GM21526 (cell line): ENCODE data around the gene FAM228B.
"Not testable (repeated sequence)": the region's sequence is repeated elsewhere in the genome, so short reads cannot be mapped to it uniquely, and the experiment has no call there.

Experiments used
- ATAC-seq: cut with Tn5 transposase; IDR thresholded peaks from one replicate; pipeline ENCODE4 v1.9.1; 2021; ENCODE audit warnings: moderate library complexity; ENCODE audit not compliant: unreplicated experiment, low FRiP score

Gene FAM228B

DNA sequence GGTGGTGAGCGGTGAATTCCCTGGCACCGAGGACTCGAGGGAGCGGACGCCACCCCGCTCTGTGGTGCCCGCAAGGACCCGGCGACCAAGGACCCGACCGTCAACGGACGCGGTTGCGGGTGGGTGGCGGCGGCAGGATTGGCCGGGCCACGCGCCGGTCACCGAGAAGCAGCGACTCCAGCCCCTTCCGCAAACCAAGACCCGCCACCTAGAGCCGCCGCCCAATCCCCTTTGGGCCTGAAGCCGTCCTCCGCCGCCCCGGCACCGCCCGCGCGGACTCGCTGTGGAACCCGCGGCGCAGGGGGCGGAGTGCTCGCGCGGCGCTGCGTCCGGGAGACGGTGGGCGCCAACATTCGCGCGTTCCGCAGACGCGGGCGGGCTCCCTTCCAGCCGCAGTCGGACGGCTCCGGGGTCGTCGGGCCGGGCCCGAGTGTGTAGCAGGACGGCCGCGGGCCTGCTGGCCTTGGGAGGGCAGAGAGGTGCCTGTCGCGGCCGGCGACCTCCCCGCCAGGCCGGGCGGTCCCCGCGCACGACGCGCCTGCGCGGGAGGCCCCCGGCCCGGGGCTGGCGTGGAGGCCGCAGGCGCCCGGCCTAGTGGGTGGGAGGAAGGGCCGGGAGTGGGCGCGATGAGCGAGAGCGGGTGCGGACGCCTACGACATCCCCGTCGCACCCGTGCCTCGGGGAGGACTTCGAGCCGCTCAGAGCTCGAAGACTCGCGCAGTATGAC, at the start of gene FAM228B, which contains the start of gene PFN4:
TSS of gene FAM228B (plus strand) at position 275 of the 727 bp plus-strand sequence. CDS start 893 bp downstream, outside the sequence.
TSS of gene PFN4 (minus strand) at position 140 of the 727 bp plus-strand sequence. CDS start 799 bp downstream, outside the sequence.
- ATAC-seq: peak; percentile 82

DNA sequence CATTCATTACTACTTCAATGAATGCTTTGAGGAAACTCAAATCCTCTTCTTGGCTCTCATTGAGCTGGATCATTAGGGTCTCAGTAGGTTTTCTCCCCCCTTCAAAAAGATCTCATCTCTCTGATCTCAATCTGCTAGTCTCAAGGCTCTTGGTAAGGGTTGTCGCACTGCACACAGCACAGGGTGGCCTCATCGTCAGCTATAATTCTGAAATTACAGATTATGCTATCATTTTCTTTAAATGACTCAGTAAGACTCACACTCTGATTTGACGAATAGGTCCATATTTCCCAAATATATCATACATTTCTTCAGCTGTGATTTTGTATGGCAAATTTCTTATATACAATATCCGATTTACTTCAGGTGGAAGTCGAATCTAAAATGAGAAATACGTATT, 49.5 kb upstream of the FAM228B start:
- no peak for ATAC-seq

DNA sequence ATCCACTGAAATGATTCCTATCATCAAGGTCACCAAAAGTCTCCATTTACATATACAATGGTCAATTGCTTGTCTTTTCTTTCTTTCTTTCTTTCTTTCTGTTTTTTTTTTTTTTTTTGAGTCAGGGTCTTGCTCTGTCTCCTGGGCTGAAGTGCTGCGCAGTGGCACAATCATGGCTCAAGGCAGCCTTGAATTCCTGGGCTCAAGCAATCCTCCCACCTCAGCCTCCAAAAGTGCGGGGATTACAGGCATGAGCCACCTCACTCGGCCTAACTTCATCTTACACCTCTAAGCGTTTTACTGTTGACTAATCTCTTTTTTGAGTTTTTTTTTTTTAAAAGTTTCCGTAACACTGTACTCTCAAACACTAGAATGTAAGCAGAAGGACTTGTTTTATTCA, 48.0 kb upstream of the FAM228B start:
- ATAC-seq: no peak

DNA sequence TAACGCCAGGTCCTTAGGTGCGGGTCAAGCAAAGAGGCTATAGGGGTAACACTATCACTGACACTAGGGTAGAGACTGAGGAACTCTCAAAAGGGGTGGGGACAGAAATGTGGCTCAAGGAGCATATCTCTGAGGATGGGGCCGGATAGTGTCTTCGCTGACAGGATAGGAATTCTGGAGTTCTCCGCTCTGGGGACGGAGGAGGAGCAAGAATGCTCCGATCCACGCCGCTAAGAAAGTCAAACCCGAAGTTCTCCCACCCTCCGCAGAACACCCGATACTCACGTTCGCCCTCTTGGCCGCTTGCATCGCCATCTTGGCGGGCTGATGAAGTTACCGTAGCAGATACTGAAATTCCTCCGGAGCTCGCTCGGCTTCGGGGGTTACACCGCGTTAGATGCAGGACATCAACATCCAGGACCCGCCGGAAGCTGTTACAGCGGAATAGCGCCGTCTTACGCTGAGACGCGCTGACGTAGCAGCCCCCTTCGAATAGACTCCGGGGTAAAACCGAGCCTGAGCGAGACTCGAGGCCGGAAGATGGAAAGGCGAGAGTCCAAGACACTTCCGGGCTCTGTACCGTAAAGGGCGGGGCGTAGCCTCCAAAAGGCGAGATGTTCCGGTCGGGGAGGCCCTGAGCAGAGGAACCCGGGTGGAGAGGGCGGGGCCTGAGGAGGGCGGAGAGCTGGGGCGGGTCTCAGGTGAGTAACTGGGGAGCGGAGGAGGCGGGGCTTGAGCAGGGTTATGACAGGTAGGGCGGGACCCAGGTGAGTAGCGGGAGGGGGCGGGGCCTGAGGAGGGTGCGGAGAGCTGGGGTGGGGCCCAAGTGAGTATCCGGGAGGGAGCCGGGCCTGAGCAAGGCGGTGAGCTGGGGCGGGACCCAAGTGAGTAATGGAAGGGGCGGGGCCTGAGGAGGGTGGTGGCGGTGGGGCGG, 47.1 kb upstream of the FAM228B start, which contains the start of gene SF3B6:
TSS of gene SF3B6 (minus strand) at position 412 of the 934 bp plus-strand sequence. CDS start at position 315, 97 bp downstream.
- ATAC-seq: peak; percentile 92

DNA sequence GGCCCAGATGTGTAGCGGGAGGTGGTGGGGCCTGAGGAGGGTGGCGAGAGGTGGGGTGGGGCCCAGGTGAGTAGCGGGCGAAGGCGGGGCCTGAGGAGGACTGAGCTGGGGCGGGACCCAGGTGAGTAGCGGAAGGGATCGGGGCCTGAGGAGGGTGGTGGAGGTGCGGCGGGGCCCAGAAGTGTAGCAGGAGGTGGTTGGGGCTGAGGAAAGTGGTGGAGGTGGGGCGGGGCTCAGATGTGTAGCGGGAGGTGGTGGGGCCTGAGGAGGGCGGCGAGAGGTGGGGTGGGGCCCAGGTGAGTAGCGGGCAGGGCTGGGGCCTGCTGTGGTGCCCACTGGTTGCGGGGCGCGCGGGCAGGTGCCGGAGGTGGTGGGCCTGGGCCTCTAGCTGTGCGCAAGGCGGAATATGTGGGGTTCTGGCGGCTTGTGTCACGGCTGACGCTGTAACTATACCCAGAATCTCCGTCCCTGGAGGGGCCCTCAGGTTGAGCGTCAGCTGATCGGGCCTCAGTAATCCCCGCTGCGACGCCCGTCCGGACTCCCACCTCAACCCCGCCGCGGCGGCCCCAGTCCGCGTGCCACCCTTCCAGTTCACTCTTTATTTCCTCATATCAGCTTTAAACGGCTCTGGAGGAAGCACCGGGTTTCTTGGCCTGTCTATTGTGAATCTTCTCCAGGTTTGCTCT, 46.3 kb upstream of the FAM228B start:
- ATAC-seq: peak; percentile 4

DNA sequence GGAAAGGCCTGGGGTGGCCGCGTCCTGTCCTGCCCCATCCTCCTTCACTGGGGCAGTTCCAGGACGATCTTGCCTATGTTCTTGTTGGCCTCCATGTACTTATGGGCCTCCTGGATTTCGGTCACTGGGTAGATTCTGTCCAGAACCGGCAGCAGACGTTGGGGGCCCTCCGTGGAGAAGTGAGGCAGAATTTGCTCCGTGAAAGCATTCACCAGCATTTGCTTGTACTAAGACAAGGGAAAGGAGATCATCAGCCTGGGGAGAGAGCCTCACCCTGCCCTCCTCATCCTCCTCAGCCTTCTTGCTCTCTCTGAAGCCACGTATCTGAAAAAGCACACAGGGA, 45.8 kb upstream of the FAM228B start:
- ATAC-seq: no peak

DNA sequence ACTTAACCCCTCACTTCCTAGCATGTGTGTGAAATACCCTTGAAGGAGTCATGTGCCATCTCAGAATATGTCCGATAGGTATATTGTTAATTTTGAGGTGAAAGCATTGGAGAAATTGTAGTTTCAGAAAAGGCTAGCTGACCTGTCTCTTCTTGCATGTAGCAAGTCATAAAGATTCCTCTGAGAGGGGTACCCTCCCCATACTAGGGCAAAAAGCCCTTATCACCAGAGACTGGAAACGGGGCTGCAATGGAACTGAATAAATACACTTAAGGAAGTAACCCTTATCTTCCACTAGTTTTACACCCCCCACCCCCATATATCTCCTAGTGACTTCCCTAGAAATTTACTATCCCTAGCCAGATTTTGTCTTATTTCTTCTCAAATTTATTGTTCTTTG, 45.4 kb upstream of the FAM228B start:
- no peak for ATAC-seq

DNA sequence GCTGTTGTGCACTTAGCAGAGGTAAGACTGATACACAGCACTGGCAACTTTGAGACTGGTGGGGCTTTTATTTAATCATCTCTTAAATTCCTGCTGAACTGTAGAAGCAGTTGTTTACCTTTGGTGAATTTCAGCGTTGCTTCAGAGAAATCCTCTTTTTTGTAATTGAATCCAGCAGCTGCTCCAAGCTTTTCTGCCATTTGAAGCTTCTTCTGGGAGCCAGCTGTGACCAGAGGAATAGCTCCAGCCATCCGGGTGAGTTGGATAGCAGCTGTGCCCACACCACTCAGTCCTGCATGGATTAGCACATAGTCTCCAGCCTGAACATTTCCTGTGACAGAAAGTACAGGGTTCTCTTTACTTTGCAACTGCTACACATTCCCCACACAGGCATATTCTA, 42.6 kb upstream of the FAM228B start:
- ATAC-seq: no peak

DNA sequence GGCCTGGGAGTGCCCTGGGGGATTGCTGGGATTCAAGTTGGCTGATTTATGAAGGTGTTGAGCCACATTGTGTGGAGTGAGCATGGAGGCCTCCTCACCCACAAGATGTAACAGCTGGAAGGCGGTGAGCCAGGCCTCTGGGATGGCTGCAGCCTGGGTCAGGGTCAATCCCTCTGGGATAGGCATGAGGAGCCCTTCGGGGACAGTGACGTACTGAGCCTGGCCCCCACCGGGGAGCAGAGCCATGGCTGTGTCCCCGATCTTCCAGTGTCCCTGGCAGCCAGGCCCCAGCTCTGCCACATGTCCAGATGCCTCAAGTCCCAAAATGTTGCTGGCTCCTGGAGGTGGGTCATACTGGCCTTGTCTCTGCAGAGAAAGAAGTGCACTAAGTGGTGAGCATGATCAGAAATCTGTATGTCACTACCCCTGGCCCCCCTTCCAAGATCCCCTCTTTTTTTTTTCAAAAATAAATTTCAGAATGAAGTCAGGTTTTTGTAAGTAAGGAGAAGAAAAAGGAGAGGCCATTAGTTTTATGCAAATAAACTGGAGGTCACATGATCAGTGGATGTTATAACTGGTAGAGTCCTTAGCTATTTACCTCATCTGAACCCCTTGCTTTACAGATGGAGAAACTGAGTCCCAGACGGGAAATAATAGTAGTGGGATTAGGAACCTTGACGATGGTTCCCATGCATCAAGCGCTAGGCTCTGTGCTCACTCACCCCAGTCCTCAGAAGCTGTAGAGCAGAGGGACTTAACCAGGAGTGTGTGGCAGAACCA, 40.3 kb upstream of the FAM228B start:
- no peak for ATAC-seq

DNA sequence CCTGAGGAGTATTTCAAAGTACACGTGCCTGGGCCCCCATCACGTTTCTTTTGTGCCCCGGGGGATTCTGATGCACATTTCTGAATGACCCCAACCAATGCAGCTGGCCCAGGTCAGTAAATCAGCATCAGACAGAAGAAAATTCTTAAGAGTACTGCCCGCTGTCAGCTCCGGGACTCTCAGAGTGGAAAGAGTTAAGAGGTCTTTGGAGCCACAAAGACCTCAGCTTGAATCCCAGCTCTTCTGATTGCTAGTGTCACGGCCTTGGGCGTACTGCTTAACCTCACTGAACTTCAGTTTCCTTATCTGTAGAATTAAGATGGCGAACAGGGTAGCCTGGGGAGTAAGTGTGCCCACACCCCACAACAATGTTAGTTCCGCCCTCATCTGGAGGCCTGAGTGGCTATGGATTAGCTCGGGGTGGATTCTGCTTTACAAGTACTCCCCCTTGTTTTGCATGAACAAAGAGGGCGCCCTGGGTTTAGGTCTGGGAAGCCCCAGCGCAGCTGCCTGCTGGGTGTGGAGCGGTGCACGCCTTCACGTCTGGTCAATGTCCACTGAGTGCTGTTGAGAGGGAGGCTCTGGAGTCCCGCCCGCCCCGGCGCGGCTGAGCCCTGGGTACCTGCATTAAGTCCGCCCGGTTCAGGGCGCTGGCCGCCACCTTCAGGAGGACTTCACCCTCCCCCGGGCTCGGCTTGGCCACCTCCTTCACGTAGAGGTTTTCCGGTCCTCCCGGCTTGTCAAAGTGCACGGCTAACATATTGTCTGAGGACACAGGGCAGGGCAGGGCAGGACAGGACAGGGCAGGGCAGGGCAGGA, 39.5 kb upstream of the FAM228B start:
- peak; percentile 69 for ATAC-seq

DNA sequence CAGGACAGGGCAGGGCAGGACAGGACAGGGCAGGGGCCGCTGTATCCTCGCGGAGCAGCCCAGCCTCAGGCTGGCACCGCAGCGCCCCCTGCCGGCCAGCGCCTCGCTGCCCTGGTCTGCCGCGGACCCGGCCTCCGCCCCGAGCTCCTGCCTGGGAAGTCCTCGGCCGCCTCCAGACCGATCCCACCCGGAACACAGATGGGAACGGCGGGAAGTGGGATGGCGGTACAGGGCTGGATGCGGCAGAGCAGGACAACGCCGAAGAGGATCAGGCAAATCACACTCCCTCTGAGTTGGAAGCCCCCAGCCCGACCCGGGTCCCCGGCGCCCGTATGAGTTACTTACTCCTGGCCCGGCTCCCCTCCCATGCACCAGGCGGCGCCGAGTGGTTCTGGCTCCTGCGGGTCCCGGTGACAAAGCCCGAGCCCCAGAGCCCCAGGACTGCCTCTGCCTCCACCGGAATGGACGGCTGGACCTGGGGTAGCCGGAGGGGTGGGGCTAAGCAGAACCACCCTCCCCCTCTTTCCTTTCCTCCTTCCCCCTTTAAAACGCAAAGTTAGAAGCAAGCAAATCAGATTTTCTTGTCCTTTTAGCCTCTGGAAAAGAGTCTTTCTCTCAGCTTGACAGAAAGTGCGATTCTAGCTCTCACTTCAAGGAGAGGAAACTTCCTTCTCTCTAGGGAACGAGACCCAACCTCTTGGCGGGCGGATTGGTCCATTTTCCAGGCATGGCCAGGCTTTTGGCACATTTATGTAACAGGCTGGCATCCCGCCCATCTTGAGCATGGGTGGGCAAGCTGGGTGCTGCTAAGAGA, 38.7 kb upstream of the FAM228B start, which contains the start of gene TP53I3:
TSS of gene TP53I3 (minus strand) at position 449 of the 814 bp plus-strand sequence. CDS start 508 bp downstream, outside the sequence.
- ATAC-seq: peak; percentile 71

DNA sequence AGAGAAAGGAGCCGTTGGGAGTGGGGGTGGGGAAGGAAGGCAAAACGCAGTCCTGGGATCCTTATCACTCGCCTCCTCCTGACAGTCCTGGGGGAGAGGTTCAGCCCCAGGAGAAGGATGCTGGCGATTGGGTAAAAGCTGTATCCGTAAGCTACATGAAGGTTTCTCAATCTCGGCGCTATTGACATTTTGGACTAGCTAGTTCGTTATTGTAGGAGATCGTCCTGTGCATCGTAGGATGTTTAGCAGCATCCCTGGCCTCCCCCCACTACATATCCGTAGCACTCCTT, 38.1 kb upstream of the FAM228B start:
- ATAC-seq: no peak

DNA sequence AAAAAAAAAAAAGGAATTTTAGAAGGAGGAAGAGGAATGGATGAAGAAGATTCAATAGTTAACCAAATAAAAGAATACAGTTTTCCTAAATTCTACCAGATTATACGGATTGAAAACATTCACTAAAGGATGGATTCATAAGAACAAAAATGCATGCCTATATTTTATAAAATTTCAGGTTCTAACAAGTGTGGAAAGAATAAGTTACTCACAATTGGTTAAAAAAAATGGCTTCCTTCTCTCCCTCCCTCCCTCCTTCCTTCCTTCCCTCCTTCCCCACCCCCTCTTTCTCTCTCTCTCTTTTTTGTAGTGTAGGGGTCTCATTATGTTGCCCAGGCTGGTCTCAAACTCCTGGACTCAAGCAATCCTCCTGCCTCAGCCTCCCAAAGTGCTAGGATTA, 37.0 kb upstream of the FAM228B start:
- ATAC-seq: no peak

DNA sequence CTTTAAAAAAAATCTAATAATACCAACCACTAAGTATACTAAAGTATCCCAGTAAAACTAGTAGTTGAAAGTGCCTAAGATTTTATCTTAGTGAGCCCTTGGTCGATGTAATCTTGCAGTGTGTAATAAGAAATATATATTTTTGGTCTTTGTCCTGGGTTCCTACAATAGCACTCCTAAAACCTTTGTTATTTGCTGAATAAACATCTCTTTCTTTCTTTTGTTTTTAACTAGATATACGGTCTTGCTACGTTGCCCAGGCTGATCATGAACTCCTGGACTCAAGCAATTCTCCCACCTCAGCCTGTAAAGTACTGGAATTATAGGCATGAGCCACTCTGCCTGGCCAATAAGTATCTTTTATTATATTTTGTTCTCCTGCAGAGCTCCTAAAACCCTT, 36.2 kb upstream of the FAM228B start:
- no peak for ATAC-seq

DNA sequence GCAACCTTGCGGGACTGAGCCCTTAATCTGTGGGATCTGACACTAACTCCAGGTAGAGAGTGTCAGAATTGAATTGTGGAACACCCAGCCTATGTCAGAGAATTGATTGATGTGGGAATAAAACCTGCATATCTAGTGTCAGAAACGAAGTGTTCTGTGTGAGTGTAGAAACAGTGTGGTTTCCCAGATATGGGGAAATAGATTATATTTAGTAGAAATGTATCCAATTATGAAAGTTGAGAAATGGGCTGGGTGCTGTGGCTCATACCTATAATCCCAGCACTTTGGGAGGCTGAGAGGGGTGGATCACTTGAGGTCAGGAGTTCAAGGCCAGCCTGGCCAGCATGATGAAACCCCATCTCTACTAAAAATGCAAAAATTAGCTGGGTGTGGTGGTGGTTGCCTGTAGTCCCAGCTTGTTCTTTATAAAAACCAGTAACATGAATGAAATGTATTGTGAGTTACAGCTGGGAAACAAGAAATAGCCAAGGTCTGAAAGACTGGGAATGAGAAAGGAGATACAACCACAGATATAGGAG, 34.4 kb upstream of the FAM228B start:
- no peak for ATAC-seq

DNA sequence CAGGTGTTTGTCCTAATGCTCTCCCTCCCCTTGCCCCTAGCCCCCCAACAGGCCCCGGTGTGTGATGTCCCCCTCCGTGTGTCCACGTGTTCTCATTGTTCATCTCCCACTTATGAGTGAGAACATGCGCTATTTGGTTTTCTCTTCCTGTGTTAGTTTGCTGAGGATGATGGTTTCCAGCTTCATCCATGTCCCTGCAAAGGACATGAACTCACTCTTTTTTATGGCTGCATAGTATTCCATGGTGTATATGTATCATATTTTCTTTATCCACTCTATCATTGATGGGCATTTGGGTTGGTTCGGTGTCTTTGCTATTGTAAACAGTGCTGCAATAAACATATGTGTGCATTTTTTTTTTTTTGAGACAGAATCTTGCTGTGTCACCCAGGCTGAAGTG, 30.0 kb upstream of the FAM228B start:
- not testable (repeated sequence) for ATAC-seq

DNA sequence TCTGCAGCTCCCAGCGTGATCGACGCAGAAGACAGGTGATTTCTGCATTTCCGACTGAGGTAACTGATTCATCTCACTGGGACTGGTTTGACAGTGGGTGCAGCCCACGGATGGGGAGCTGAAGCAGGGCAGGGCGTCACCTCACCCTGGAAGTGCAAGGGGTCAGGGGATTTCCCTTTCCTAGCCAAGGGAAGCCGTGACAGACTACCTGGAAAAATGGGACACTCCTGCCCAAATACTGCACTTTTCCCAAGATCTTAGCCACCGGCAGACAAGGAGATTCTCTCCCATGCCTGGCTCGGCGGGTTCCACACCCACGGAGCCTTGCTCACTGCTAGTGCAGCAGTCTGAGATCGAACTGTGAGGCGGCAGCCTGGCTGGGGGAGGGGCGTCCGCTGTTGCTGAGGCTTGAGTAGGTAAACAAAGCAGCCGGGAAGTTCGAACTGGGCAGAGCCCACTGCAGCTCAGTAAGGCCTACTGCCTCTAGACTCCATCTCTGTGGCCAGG, 28.0 kb upstream of the FAM228B start:
- not testable (repeated sequence) for ATAC-seq

DNA sequence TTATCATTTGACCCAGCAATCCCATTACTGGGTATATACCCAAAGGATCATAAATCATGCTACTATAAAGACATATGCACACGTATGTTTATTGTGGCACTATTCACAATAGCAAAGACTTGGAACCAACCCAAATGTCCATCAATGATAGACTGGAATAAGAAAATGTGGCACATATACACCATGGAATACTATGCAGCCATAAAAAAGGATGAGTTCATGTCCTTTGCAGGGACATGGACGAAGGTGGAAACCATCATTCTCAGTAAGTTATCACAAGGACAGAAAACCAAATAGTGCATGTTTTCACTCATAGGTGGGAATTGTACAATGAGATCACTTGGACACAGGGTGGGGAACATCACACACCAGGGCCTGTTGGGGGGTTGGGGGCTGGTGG, 22.5 kb upstream of the FAM228B start:
- ATAC-seq: not testable (repeated sequence)
